HUES64 (cell line): ENCODE measurements around the gene GGPS1.
"Not testable (repeated sequence)": the region's sequence is repeated elsewhere in the genome, so short reads cannot be mapped to it uniquely, and the experiment has no call there.

Experiments
- H3K27ac ChIP-seq: 2 replicates; pipeline ENCODE4 v1.7.0; 2013; ENCODE audit warnings: low read depth, low read length, inconsistent platforms
- H3K27me3 ChIP-seq: 2 replicates; pipeline ENCODE4 v1.6.1; 2013; ENCODE audit warnings: mild to moderate bottlenecking, low read length; ENCODE audit not compliant: insufficient read depth
- H3K36me3 ChIP-seq: 2 replicates; pipeline ENCODE4 v1.6.1; 2013; ENCODE audit warnings: mild to moderate bottlenecking, low read length; ENCODE audit not compliant: insufficient read depth
- H3K4me1 ChIP-seq: 2 replicates; pipeline ENCODE4 v1.6.1; 2013; ENCODE audit warnings: mild to moderate bottlenecking, low read length, moderate library complexity; ENCODE audit not compliant: insufficient read depth
- H3K4me3 ChIP-seq: 2 replicates; pipeline ENCODE4 v1.5.1; 2013; ENCODE audit warnings: mild to moderate bottlenecking, low read length, moderate library complexity
- H3K9ac ChIP-seq: 2 replicates; pipeline ENCODE4 v1.6.1; 2013; ENCODE audit warnings: mild to moderate bottlenecking, low read depth, low read length
- H3K9me3 ChIP-seq: 2 replicates; pipeline ENCODE4 v1.6.1; 2013; ENCODE audit warnings: low read depth, low read length; ENCODE audit not compliant: insufficient read depth
- WGBS: fragments of 150-250, 120-280 bp; methylation state at CpG from one replicate; pipeline ENCODE4 v1.1.7; 2013; ENCODE audit warnings: missing lambda C conversion rate; 5-methylcytosine and 5-hydroxymethylcytosine counted together

The GGPS1 gene

DNA sequence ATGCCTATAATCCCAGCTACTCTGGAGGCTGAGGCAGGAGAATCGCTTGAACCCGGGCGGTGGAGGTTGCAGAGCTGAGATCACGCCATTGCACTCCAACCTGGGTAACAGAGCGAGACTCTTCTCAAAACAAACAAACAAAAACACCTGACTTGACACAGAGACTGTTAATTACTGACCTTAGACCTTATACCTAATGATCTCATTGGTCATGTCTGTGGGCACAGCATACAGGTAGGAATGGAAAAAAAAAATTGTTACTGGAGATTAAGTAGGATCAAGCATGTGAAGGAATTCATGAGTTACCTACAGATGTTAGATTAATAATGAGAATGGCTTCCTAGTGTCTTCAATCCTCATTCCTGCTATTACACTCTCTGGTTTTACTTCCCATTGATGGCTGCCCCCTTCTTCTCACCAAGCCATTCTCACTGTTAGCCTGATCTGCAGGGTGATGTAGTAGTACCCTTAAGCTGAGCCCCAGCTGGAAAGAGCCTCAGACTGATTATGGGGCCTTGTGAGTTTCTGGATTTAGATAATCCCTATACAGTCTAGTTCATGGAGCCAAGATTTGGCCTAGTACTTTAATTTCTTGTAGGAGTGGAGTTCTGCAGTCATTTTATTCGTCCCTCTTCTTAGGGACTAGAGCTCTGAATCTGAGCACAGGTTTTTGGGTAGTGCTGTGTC is 47.7 kb downstream of the GGPS1 start:
- no peak overlapping the region for H3K27ac ChIP-seq
- H3K4me3 ChIP-seq = no peak overlapping the region
- H3K36me3 ChIP-seq = peaks cover 25% of the 10 kb centered on the region
- H3K4me1 ChIP-seq = no peaks in the 10 kb centered on the region
- H3K9me3 ChIP-seq = peaks cover under 1% of the 10 kb centered on the region; the same call in 1 of the 2 replicates
- no peak overlapping the region for H3K9ac ChIP-seq
- 97% methylated on average over 6 of the region's 6 CpGs for WGBS
- no peaks in the 10 kb centered on the region for H3K27me3 ChIP-seq

DNA sequence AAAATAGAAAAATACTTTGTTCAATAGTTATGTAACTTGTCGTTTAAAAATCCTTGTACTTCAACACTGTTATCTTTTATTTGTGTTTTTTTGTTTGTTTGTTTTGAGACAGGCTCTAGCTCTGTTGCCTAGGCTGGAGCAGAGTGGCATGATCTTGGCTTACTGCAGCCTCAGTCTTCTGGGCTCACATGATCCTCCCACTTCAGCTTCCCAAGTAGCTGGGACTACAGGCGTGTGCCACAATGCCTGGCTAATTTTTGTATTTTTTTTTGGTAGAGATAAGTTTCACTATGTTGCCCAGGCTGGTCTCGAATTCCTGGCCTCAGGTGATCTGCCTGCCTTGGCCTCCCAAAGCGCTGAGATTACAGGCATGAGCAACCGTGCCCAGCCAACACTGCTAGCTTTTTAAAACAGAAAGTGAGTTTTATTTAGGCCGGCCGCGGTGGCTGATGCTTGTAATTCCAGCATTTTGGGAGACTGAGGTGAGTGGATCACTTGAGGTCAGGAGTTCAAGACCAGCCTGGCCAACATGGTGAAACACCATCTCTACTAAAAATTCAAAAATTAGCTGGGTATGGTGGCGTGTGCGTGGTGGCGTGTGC is 49.9 kb downstream of the GGPS1 start:
- 96% methylated on average over 10 of the region's 11 CpGs for WGBS
- not testable (repeated sequence) for H3K27ac ChIP-seq, H3K4me1 ChIP-seq, H3K9ac ChIP-seq, H3K4me3 ChIP-seq, H3K27me3 ChIP-seq, H3K9me3 ChIP-seq
- peaks cover 27% of the 10 kb centered on the region for H3K36me3 ChIP-seq

- not testable (repeated sequence) for H3K27ac ChIP-seq, H3K9ac ChIP-seq, H3K9me3 ChIP-seq, H3K27me3 ChIP-seq, H3K4me1 ChIP-seq, H3K4me3 ChIP-seq
- WGBS = no CpG with 5 or more reads among the region's 3 CpGs
- peaks cover 24% of the 10 kb centered on the region for H3K36me3 ChIP-seq
Measured at GRCh38 chr1:235381955-235382739, 53.8 kb downstream of the GGPS1 start.

DNA sequence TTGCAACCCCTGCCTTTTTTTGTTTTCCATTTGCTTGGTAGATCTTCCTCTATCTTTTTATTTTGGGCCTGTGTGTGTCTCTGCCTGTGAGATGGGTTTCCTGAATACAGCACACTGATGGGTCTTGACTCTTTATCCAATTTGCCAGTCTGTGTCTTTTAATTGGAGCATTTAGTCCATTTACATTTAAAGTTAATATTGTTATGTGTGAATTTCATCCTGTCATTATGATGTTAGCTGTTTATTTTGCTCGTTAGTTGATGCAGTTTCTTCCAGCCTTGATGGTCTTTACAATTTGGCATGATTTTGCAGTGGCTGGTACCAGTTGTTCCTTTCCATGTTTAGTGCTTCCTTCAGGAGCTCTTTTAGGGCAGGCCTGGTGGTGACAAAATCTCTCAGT is 57.3 kb downstream of the GGPS1 start:
- H3K36me3 ChIP-seq = peaks cover 19% of the 10 kb centered on the region
- not testable (repeated sequence) for H3K27ac ChIP-seq, H3K4me3 ChIP-seq, H3K27me3 ChIP-seq, H3K9ac ChIP-seq, H3K4me1 ChIP-seq
- WGBS = 100% methylated on average over 1 of the region's 1 CpG
- peaks cover 22% of the 10 kb centered on the region for H3K9me3 ChIP-seq

DNA sequence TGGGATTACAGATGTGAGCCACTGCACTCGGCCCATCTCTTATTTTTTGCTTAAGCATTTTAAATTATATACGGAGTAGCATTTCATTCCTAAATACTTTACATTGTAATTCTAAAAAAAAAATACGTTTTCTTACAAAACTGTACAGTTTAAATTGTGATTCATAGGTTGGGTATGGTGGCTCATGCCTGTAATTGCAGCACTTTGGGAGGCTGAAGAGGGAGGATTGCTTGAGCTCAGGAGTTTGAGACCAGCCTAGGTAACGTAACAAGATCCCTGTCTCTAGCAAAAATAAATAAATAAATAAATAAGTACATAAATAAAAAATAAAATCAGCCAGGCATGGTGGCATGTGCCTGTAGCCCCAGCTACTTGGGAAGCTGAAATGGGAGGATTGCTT is 63.5 kb downstream of the GGPS1 start:
- Histone ChIP-seq H3K4me1 (no peaks in the 10 kb centered on the region), H3K9me3 (peaks cover 17% of the 10 kb centered on the region), H3K27me3 (no peaks in the 10 kb centered on the region), H3K9ac (no peak overlapping the region), H3K27ac (no peak overlapping the region), H3K4me3 (no peak overlapping the region), H3K36me3 (peaks cover 10% of the 10 kb centered on the region; the same call in 1 of the 2 replicates)
- WGBS = 95% methylated on average over 3 of the region's 4 CpGs
